Activated CD4-positive, alpha-beta T cell treated with anti-CD3 and anti-CD28 coated beads, Interleukin-2, amount 50 U/mL, for 16 hours (primary cell): ENCODE measurements around the gene AIG1.

Experiments used
- DNase-seq: peaks from one replicate; pipeline ENCODE4 v3.0.0-alpha.2; 2020

The AIG1 gene

DNA sequence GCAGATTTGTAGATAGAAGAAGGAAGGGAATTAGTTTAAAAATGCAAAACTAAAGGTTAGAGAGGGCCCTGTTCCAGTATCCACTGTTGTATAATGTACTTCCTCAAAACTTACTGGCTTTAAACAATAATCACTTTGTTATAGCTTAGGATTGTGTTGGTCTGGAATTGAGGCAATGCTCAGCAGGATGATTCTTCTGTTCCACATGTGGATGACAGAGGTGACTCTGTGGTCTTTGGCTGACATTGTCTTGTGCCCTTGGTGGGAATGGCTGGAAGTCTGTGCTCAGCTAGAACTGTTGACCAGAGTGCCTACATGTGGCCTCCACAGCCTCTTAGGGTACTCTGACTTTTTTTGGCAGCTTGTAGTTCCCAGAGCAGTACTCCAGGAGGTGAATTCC is 143.4 kb downstream of the AIG1 start:
- no peak for DNase-seq

GRCh38 chr6:143205131-143205535 is 144.4 kb downstream of the AIG1 start:
- DNase-seq: no peak

DNA sequence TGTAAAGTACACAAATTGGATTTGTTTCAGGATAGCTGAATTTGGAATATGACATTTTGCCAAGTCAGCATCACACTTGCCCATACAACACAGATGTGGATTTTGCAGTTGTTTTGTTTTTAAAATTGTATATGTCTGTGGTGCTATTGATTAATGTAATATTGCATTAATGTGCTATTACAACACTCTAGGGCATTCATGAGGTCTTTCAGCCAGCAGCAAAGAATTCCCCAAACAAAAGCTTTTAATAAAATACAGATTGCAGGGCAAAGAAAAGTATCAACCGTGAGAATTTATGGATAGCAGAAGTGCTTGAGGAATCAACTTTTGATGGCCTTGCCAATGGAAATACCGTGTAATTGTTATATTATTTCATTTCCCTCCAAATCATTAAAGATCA is 144.9 kb downstream of the AIG1 start:
- no peak for DNase-seq

- DNase-seq: no peak
These were observed 145.3 kb downstream of the AIG1 start for GRCh38 chr6:143205991-143206390.

DNA sequence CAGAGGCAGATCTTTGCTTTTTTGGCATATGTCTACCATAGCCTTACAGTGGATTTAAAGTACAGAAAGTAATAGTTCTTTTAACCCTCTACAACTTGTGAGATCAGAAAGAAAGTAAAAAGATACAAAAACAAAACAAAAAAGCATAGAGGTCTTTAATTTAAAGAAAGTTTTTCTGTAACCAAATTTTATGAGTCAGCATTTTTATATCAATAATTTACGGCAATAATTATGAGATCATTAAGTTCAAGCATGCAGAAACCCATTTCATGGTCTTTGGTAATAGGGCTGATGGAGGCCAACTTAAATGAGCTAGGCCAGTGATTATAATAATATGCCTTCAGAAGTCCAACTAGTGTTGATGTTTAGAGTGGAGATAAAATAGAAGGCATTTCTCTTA is 145.9 kb downstream of the AIG1 start:
- DNase-seq: no peak

GRCh38 chr6:143210420-143210819 is 149.7 kb downstream of the AIG1 start:
- no peak for DNase-seq

- no peak for DNase-seq
These were observed 153.2 kb downstream of the AIG1 start for GRCh38 chr6:143213859-143214376.

- DNase-seq: no peak
These were observed 154.7 kb downstream of the AIG1 start for GRCh38 chr6:143215363-143215762.

- DNase-seq: no peak
These were observed 155.1 kb downstream of the AIG1 start for GRCh38 chr6:143215771-143216170.

GRCh38 chr6:143218233-143218632 is 157.5 kb downstream of the AIG1 start:
- no peak for DNase-seq

DNA sequence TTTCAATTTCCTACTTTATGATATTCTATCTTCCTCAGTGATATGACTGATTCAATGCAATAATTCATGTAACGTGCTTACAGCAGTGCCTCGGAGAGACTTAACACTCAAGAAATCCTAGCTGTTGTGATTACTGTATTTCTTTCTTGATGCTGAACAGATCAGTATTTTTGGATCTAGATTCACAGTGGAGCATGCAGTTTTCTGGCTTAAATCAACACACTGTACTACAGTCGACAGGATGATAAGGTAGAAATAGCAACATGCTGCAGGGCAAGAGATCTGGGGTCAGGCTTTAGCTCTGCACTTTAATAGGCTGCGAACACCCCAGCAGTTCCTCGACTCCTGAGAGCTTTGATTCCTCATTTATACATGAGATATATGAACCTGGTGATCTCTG is 161.0 kb downstream of the AIG1 start:
- DNase-seq: no peak

DNA sequence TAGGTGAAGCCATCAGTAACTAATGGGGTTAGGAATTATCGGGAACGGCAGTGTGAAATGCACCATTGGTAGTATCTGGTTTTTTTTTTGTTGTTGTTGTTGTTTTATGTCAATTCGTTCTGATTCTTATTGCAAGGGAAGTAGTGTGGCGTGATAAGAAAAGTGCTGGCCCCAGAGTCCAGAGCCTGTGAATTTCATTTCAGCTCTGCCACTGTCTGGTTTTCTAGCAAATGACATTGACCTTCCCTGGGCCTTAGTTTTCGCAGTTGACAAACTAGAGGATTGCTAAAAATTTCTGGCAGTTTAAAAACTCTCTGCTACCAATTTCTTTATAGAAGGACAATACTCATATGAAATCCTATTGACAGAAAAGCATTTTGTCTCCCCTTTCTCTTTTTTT is 161.6 kb downstream of the AIG1 start:
- DNase-seq: no peak

DNA sequence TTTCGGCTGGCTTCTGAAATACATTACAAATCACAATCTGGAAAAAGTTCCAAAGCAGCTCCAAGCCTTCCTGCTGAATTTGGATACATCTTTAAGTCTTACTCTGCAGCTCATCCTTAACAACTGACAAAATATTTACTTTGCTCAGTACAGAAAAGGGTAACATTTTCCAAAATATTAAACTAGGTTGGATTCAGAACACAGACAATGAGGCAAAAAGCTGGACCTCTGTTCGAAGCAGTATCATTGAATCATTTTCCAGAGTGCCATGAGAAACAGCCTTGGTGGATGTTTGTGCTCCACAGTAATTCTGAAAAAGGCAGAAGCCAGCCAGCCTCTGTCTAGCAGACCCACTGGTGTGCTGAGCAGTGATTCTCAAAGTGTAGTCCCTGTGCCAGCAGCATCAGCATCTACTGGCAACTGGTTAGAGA is 162.1 kb downstream of the AIG1 start:
- no peak for DNase-seq

DNA sequence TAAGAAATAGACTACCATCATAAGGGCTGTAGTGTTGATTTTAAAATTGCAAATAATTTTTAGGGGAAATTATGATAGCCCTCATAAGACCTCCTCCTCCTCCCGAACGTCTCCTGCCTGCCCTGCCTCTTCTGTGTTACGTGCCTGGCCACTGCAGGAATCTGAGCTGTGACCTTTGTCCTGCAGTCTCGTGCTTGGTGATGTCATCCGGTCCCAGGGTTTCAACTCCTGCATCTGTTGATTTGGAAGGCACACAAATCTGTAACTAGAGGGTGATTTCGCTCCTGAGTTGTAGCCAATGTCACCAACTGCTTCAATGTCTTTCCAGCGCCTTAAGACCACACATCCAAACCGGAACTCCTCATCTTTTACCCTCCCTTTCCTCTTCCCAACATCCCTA is 163.2 kb downstream of the AIG1 start:
- no peak for DNase-seq

DNA sequence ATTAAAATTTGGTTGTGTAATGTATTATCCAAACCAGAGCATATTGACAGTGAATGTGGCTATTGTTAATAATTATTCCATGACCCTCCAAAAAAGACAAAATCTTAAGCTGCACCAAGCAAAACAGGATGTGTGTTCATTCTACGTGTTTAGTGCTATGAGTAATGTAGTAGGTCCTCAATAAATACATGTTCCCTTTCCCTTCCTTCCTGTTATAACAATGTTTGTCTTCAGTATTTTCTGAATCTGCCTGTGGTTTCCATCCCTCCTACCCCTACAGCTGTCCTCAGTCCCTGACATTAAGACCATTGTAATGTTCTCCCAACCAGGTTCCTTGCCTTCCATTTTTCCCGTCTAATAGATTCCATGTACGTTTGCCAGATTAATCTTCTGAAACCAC is 163.8 kb downstream of the AIG1 start:
- no peak for DNase-seq

GRCh38 chr6:143225929-143226328 is 165.2 kb downstream of the AIG1 start:
- no peak for DNase-seq

DNA sequence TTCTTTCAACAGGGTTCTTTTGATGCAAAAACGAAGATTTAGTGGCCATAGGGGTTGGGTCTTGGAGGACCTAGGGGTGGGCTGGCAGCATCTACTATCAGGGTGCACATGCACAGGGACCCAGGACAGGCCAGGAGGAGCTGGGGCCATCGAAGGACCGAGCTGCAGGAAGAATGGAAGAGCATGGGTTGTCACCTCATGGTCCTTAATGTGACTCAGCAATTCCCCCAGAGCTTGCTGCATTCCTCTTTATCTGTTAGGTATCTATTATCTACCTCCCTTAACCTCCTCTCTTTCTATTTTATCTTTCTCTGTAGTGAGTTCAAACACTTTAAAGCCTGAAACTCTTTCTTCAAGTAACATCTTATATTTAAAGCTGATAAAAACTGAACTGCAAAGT is 167.0 kb downstream of the AIG1 start:
- no peak for DNase-seq

- DNase-seq: no peak
These were observed 168.7 kb downstream of the AIG1 start for GRCh38 chr6:143229400-143229799.

DNA sequence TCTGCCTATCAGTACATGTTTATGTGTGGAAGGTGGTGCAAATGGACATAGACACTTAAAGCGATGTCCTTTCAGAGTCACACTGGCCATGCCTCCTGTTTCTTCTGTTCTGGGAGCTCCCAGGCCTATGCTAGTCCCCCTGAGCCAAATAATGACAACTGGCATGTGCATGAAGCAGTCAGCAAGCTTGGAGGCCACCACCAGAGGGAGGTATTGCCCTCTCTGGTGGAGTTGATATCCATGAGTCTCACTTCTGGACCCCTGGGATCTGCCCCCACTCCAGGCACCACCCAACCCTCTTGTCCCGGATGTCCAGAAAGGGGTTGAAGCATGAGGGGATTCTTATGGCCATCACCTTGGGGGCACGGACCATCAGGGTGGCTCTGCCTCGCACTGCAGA is 172.2 kb downstream of the AIG1 start:
- DNase-seq: peak; percentile 28

- DNase-seq: no peak
These were observed 173.0 kb downstream of the AIG1 start for GRCh38 chr6:143233554-143234285.

DNA sequence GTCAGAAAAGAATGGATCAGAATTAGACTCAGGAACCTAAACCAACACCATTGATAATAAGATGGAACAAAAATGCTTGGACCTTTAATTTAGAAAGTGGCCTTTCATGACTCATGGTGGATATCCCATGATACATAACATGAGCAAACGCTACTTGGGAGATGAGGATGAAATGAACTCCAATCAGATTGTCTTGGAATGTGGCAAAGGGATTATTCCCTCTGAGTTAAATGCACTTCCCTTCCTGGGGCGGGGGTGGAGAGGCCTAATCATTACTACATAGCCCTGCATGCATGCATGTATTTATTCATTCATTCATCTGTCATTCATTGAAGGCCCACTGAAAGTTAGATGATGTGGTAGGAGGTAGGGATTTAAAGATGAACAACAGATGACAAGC is 174.0 kb downstream of the AIG1 start:
- no peak for DNase-seq

GRCh38 chr6:143236151-143236798 is 175.6 kb downstream of the AIG1 start:
- no peak for DNase-seq

DNA sequence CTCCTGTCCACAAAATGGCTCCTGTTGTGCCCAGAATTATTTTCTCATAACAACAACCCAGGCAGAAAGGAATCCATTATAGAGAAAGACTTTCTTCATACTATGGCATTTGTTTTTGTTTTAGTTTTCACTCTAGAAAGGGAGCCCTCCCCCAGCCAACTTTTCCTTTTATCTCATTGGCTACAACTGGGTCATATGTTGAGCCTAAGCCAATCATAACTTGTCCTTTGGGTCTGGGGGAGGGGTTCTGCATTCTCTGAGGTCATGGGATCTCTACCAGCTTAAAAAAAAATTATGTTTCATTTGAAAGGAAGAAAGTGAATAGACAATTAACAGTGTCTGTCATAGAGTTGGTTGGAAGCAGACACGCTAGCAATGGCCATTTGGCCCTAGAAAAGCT is 177.6 kb downstream of the AIG1 start:
- no peak for DNase-seq

DNA sequence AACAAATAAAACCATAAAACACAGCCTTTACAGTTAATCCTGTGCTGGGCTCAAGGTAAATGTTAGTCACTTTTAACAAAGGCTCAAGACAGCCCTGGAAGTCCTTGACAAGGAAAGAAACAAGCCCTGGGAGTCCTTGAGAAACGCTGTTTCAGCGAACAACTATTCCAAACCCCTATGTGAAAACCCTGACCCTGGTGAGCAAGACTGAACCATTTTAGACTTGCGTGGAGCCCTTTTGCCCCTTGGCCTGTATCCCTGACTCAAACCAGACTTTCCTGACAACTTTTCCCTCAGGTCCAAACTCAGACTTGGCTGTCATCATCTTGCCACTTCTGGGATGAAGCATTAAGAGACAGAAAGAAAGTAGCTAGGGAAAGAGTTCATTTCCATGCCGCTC is 180.4 kb downstream of the AIG1 start:
- DNase-seq: no peak

GRCh38 chr6:143241911-143242310 is 181.2 kb downstream of the AIG1 start:
- DNase-seq: no peak
